HepG2 (cell line): ENCODE results near the gene ZKSCAN4. TPM values are rescaled to one million over a fixed set of nuclear protein-coding genes. Genes with fewer than 3 reads are reported as not detected.

Experiments used
- BRF2 ChIP-seq: sonication (generic); formaldehyde crosslinking; IDR thresholded peaks from 2 replicates; pipeline ENCODE4 v1.8.1; 2022; ENCODE audit warnings: mild to moderate bottlenecking, missing genetic modification reagents
- CREM ChIP-seq, 2 experiments: sonication (generic) in 1 of 2; formaldehyde crosslinking in 1 of 2; IDR thresholded peaks; 2 replicates each; pipeline versions ENCODE4 v1.4.0 to v1.6.1; 2016 to 2020; ENCODE audit warnings: antibody characterized with exemption in 1 of 2, mild to moderate bottlenecking in 1 of 2, missing genetic modification reagents in 1 of 2
- ERF ChIP-seq: IDR thresholded peaks from 2 replicates; pipeline ENCODE4 v1.6.1; 2018; ENCODE audit warnings: missing biosample characterization, missing genetic modification reagents
- KMT2B ChIP-seq: IDR thresholded peaks from 2 replicates; pipeline ENCODE4 v1.6.1; 2016; ENCODE audit warnings: missing genetic modification reagents, missing compliant biosample characterization
- MED1 ChIP-seq: sonication (generic); formaldehyde crosslinking; IDR thresholded peaks from 2 replicates; pipeline ENCODE4 v1.4.0; 2020; ENCODE audit warnings: missing genetic modification reagents
- NFKB2 ChIP-seq: sonication (generic); formaldehyde crosslinking; IDR thresholded peaks from 2 replicates; pipeline ENCODE4 v1.4.0; 2020; ENCODE audit warnings: missing genetic modification reagents, borderline replicate concordance
- ONECUT2 ChIP-seq: sonication (generic); formaldehyde crosslinking; IDR thresholded peaks from 2 replicates; pipeline ENCODE4 v1.4.0; 2020; ENCODE audit warnings: missing genetic modification reagents
- PHF5A ChIP-seq: IDR thresholded peaks from one replicate; pipeline ENCODE4 v1.6.1; 2018; ENCODE audit warnings: low read depth, missing genetic modification reagents; ENCODE audit not compliant: unreplicated experiment
- TSC22D2 ChIP-seq: sonication (generic); formaldehyde crosslinking; IDR thresholded peaks from 2 replicates; pipeline ENCODE4 v1.5.1; 2020; ENCODE audit warnings: missing genetic modification reagents, mild to moderate bottlenecking, borderline replicate concordance
- ZBTB38 ChIP-seq: sonication (generic); formaldehyde crosslinking; IDR thresholded peaks from 2 replicates; pipeline ENCODE4 v1.5.1; 2020; ENCODE audit warnings: mild to moderate bottlenecking, missing genetic modification reagents
- ZKSCAN5 ChIP-seq: sonication (generic); formaldehyde crosslinking; IDR thresholded peaks from 2 replicates; pipeline ENCODE4 v1.5.1; 2020; ENCODE audit warnings: mild to moderate bottlenecking, missing genetic modification reagents
- ZNF280D ChIP-seq: sonication (generic); formaldehyde crosslinking; IDR thresholded peaks from 2 replicates; pipeline ENCODE4 v1.5.1; 2020; ENCODE audit warnings: mild to moderate bottlenecking, missing genetic modification reagents
- ZNF501 ChIP-seq: sonication (generic); formaldehyde crosslinking; IDR thresholded peaks from 2 replicates; pipeline ENCODE4 v1.5.1; 2020; ENCODE audit warnings: mild to moderate bottlenecking, moderate library complexity, missing genetic modification reagents
- ZNF589 ChIP-seq: sonication (generic); formaldehyde crosslinking; conservative IDR thresholded peaks from 2 replicates; pipeline ENCODE4 v1.8.0; 2022; ENCODE audit warnings: mild to moderate bottlenecking, moderate library complexity, missing genetic modification reagents
- ZNF678 ChIP-seq: sonication (generic); formaldehyde crosslinking; IDR thresholded peaks from 2 replicates; pipeline ENCODE4 v1.4.0; 2020; ENCODE audit warnings: mild to moderate bottlenecking, missing genetic modification reagents
- ZNF83 ChIP-seq: sonication (generic); formaldehyde crosslinking; IDR thresholded peaks from 2 replicates; pipeline ENCODE4 v1.4.0; 2020; ENCODE audit warnings: missing genetic modification reagents, mild to moderate bottlenecking, borderline replicate concordance
- polyA plus RNA-seq, 8 experiments: library from polyadenylated mRNA; depleted of rRNA in 3 of 8; stranded (reverse) in 7 of 8; unstranded in 1 of 8; fragments of >200 nt; fragmentation: Illumina TruSeq in 4 of 8; extraction: Trizol in 4 of 8; gene quantifications; 2 replicates each; pipeline versions ENCODE4 v1.2.1 to v1.2.3, GENCODE V29; 2011 to 2016; ENCODE audit warnings: low read depth in 4 of 8, missing spikeins in 1 of 8, mixed read lengths in 1 of 8; ENCODE audit not compliant: insufficient read depth in 1 of 8
- total RNA-seq, 5 experiments: library from RNA; depleted of rRNA; stranded (reverse); fragments of >200 nt; fragmentation: Illumina TruSeq; extraction: Trizol; gene quantifications; 2 replicates each; pipeline ENCODE4 v1.2.3, GENCODE V29; 2016; ENCODE audit warnings: low read depth in 1 of 5
- TF ChIP-seq, protein P1 (sequence below): sonication (generic); formaldehyde crosslinking; conservative IDR thresholded peaks from 2 replicates; pipeline ENCODE4 v1.4.0; 2020; ENCODE audit warnings: missing genetic modification reagents
- TF ChIP-seq, protein P2 (sequence below): sonication (generic); formaldehyde crosslinking; IDR thresholded peaks from 2 replicates; pipeline ENCODE4 v1.4.0; 2020; ENCODE audit warnings: missing genetic modification reagents, borderline replicate concordance
- TF ChIP-seq, protein P3 (sequence below), 2 experiments: fragments of 450-650 bp in 1 of 2; sonication (generic) in 1 of 2; formaldehyde crosslinking; IDR thresholded peaks; 2 replicates each; pipeline versions ENCODE4 v1.5.0 to v1.8.0; 2020 to 2022; ENCODE audit warnings: mild to moderate bottlenecking in 1 of 2, missing genetic modification reagents in 1 of 2

ZKSCAN4 gene
- total and polyA plus RNA-seq, 2 of the 13 experiments (the other 11 are each of a cell fraction or from before 2014, with no cell fraction given): 2.9 to 7.8 TPM

DNA sequence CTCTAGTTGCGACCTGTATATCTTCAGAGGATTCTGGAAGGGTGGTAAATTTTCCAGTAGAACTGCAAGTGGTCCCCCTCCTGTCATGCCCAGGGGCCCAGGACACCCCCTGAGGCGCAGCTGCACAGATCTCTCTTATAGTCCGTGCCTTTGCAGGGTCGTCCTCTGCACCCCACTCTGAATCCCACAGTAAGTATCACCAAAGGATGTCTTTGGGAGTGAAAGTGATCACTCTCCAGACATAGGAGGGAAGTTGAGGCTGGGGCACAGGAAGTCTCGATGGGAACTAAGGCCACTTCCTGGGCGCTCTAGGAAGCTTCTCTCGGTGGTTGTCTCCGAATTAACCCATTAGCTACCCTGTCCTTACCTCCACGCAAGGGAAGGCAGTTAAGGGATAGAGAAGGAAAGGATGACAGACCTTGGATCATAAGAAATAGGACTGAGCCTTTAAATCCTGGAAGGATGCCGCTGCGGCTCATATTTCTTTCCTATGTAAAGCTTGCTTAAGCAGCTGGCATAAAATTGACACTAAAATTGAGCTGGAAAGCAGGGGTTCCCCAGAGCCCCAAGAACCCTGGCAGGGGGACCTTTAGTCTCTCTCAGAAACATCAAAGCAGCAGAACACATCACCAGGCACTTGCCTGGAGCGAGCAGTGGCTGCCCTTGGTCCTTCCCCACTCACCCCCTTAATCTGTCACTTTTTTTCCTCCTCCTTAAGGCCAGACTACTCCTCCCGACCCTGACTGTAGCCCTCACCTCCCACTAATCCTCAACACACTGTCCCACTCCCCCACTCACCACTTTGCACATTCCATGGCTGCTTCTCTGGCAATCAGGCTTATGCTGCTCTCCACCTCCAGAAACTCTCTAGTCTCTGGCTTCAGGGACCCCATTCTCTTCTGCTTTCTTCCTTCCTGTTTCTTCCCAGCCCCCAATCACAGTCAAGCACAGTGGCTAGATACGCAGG, at the start of gene ZKSCAN4 (continued):
- TF ChIP-seq CREM (IDR thresholded peaks at IDR 0.05) (peak; percentile 82), CREM (CRISPR knock-in tag; IDR thresholded peaks at IDR 0.05) (no peak), ZNF280D (no peak), BRF2 (no peak), MED1 (CRISPR knock-in tag) (peak; percentile 55; the same call in 1 of the 2 replicates), KMT2B (peak; percentile 98), ERF (peak; percentile 69; the same call in 1 of the 2 replicates), ZNF83 (CRISPR knock-in tag) (0 out of 2 replicates have a peak, but pooled peaks have one; percentile 69), PHF5A (CRISPR knock-in tag) (peak; percentile 87), ZNF501 (CRISPR knock-in tag) (peak; percentile 55; the same call in 1 of the 2 replicates), NFKB2 (CRISPR knock-in tag) (peak; percentile 12; the same call in 1 of the 2 replicates), ONECUT2 (no peak), ZNF589 (CRISPR knock-in tag) (no peak; the same call in 1 of the 2 replicates), TSC22D2 (no peak), ZBTB38 (CRISPR knock-in tag) (no peak), ZKSCAN5 (CRISPR knock-in tag) (0 out of 2 replicates have a peak, but pooled peaks have one; percentile 60), ZNF678 (CRISPR knock-in tag) (no peak)
- TF ChIP-seq, protein P1, sequence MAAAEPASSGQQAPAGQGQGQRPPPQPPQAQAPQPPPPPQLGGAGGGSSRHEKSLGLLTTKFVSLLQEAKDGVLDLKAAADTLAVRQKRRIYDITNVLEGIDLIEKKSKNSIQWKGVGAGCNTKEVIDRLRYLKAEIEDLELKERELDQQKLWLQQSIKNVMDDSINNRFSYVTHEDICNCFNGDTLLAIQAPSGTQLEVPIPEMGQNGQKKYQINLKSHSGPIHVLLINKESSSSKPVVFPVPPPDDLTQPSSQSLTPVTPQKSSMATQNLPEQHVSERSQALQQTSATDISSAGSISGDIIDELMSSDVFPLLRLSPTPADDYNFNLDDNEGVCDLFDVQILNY (CRISPR knock-in tag): no peak
- TF ChIP-seq, protein P2, sequence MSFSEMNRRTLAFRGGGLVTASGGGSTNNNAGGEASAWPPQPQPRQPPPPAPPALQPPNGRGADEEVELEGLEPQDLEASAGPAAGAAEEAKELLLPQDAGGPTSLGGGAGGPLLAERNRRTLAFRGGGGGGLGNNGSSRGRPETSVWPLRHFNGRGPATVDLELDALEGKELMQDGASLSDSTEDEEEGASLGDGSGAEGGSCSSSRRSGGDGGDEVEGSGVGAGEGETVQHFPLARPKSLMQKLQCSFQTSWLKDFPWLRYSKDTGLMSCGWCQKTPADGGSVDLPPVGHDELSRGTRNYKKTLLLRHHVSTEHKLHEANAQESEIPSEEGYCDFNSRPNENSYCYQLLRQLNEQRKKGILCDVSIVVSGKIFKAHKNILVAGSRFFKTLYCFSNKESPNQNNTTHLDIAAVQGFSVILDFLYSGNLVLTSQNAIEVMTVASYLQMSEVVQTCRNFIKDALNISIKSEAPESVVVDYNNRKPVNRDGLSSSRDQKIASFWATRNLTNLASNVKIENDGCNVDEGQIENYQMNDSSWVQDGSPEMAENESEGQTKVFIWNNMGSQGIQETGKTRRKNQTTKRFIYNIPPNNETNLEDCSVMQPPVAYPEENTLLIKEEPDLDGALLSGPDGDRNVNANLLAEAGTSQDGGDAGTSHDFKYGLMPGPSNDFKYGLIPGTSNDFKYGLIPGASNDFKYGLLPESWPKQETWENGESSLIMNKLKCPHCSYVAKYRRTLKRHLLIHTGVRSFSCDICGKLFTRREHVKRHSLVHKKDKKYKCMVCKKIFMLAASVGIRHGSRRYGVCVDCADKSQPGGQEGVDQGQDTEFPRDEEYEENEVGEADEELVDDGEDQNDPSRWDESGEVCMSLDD: peak; percentile 89
- TF ChIP-seq, protein P3, sequence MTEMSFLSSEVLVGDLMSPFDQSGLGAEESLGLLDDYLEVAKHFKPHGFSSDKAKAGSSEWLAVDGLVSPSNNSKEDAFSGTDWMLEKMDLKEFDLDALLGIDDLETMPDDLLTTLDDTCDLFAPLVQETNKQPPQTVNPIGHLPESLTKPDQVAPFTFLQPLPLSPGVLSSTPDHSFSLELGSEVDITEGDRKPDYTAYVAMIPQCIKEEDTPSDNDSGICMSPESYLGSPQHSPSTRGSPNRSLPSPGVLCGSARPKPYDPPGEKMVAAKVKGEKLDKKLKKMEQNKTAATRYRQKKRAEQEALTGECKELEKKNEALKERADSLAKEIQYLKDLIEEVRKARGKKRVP (CRISPR knock-in tag; IDR thresholded peaks at IDR 0.05): peak in 1 of 2 experiments; percentile 29; a peak in 1 of 4 replicates
